ENCODE measurements around the gene PPM1J.
A peak's percentile ranks its signal among the peaks of the same experiment; 100 is the strongest.
"Not testable (repeated sequence)": the region's sequence is repeated elsewhere in the genome, so short reads cannot be mapped to it uniquely, and the experiment has no call there.

PPM1J gene

DNA sequence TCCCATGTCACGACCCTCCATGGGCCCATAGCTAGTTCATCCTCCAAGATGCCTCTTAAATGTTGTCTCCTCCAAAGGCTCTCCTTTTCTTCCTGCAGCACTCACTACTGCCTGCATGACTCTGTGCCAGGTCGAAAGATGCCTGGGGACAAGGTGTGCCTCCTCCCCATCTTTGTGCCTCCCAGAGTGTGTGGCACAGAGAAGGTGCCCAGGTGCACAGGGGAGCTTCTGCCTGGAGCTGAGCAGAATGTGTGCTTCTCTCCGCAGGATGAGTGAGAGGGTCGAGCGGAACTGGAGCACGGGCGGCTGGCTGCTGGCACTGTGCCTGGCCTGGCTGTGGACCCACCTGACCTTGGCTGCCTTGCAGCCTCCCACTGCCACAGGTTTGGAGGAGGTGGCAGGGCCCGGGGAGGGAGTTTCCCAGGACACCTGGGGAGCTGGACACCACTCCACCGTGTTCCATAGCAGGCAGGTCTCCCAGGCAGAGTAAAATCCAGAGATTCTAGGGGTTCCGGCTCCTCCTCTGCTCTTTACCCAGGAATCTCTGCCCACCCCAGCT lies 6.9 kb upstream of the PPM1J start:
- peak in 1 of 2 experiments; percentile 8 for DNase-seq

DNA sequence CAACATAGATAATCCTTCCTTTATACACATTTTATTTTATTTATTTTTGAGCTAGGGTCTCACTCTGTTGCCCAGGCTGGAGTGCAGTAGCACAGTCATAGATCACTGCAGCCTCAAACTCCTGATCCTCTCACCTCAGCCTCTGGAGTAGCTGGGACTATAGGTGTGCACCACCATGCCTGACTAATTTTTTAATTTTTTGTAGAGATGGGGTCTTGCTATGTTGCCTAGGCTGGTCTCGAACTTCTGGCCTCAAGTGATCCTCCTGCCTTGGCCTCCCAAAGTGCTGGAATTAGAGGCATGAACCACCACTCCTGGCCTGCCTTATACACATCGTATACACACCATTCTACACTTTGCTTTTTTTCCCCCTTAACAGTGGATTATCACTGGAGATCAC lies 6.2 kb upstream of the PPM1J start:
- not testable (repeated sequence) for DNase-seq

DNA sequence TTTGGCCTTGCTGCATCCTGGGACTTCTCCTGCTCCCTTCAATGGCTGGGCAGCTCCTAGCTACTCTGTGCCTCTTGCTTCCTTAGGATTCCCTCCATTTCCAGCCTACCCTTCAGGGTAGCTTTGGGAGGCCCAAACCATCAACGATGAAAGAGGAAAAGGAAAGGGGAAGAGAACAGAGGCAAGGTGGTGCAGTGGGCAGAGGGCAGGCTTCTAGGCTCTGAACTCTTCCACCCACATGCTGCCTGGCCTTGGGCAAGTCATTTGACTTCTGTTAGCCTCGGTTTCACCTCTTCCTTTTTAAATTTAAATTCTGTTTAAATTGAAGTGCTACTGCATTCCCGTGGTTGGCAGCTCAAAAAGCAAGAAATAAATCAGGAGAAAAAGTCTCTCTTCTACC lies 5.7 kb upstream of the PPM1J start:
- DNase-seq, result no peak

DNA sequence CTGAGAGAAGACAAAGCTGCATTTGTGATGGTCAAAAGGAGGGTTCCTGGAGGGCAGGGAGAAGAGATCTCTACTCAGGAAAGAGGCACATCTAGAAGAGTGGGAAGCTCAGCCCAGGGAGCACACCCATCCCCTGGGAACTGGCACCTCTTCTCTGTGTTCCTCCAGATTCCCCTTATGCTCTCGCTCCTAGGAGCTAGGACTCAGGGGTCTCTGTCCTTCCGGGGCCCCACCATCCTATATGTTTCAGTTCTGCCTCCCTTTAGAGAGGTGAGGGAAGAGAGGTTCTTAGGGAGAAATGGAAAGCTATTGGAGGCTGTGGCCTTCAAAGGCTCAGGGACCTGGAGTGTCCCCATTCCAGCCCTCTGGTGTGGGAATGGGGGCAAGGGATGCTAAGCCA lies 4.6 kb upstream of the PPM1J start:
- DNase-seq, result no peak

DNA sequence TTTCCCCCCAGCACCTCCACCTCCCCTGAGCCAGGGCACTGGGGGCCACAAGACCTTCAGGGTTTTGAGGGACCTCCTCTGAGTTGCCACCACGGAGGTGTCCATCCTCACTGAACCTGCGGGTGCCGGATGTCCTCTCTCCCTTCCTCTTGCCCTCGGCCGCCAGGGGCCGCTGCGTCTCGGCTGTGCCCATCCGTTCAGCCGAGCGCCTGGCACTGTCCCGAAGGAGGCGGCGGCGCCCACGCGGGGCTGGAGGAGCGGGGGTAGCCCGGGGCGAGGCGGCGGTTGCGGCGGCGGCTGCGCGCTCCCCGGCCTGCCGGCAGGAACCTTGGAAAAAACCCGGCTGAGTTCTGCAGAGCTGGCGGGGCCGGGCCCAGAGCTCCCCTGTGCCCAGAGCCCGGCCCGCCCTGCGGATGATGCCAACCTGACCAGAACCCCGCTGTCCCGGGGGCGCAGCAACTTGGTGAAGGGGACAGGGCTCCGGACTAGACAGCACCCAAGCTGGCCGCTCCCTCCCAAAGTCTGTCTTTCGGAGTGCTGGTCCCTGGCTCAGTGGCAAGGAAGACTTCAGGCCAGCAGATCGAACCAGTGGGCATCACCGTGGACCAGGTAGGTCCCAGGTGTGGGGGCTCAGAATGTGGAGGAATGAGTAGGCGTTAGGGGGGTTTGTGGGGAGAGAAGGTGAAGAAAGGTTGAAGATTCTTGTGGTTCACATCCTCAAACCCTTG lies 3.7 kb upstream of the PPM1J start:
- peak; percentile 8 to 61 for DNase-seq

DNA sequence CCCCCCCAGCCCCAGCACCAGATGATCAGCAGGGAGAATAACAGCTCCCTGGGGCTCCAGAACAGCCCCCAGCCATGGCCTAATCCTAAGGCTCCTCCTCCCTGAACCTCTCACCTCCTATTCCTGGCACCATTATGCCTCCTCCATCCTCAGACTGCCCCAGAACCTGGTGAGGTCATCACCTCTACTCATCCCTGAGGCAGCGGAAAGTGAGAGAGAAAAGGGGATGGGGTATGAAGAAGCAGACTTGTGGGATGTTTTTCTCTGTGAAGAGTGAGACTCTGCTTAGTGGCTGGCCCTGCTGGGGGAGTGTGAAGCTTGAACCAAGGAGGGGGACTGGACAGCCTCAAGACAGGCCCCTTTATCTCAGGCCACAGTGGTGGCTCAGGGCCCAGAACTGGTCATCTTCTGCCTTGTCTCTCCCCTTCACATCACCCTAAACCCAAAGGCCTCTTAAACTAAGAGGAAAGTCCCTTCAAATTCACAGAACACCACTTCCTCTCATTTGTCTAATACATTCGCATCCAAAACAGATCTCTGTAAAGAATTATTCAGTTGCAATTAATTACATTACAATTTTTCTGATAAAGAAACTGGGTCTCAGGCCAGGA lies 2.2 kb upstream of the PPM1J start:
- no peak for DNase-seq

DNA sequence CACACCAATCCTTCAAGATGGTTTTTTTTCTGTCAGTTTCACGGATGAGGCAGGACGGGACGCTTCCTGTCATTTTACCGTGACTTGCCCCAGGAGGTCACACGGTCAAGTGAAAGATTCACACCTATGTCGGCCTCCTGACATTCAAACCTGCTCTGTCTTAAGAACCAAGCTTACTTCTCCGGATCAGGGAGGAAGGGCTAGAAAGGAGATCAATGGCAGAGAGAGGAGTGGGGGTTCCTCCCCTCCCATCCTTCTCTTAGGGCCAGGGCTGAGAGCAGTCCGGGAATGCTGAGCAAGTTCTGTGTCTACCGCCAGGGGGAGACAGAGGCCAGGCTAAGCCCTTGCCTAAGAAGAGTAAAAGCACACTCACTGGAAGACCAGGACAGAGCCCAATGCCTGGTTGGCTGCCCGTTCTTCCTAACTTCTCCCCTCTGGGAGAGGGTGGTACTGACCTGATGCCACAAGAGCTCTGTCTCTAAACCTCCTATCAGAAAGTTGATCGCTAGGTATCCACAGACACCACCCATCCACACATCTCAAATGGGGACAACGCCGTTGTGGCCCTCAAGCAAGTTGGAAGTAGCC lies 1.1 kb upstream of the PPM1J start:
- peak; percentile 75 to 79 for DNase-seq

DNA sequence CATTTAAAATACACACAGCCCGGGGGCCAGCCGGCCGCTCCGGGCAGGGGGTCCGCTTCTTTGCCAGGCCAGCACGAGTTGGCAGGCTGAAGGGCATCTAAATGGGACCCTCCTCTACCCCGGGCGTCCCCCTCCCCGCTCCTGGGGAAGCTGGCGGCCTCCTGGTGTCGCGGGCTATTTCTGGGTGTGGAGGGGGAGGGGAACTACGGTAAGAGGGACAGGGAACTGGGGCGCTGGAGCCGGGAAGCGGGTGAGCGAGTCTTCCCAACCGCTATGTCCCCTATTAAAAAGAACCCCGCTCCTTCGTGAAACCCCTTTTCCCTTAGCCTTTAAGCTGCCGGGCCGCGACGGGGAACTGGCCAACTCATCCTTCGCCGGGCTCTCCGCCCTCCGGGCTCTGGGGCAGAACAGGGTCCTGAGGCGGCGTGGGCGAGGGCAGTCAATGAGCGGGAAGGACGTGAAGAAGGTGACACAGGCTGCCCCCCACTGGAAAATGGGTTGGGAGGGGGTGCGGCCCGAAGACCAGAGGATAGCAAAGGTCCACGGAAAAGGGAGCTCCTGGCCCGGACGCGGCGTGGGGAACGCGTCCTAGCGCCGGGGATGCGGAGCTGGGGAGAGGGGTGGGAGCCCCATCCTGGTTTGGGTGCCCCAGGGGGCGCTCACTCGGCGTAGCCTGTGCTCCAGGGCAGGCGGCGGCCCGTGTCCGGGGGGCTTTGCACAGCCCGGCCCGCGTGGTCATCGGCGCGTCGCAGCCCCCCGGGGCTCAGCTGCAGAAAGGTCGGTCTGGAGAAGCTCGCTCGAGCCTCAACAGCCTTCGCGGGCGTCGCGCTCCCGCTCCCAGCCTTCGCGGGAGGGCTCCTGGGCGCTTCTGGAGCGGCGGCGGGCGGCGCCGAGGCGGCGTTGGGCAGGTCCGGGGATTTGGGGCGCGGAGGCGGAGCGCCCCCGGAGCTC lies 544 bp downstream of the PPM1J start:
- DNase-seq, result no peak

DNA sequence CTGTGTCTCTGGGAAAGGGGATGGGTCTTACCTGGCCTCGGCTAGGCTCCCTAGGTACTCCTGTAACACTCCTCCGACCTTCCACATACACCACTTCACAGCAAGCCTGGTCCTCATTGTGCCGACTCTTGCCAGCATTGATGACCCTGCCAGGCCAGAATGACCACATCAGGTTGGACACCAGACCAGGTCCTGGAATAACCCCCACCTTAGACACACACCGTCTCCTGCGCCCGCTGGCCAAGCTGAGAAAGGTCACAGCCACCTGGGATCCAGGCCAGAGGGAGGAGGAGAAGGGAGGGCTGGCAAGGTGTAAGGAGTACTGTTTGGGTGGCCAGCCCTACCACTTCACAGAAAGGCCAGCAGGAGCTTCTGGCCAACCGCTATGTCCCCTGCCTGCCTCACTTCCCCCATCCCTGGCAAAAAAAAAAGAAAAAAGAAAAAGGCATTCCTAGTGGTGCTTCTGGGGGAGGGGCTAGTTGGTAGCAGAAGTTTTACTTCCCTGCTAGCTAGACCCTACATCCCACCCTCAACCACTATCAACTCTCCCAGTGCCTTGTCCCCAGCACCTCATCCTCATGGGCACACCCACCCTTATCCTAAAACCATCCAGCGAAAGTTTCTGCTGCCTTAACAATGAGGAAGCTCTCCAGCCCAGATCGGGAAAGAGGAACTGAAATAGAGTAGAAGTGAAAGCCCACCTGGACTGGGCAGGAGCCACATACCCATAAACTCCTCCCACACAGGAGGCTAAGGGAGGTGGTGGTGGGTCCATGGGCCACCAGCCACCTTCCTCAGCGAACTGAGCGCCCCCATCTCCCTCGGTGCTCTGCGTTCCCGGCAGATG lies 1.4 kb downstream of the PPM1J start:
- DNase-seq, result no peak

DNA sequence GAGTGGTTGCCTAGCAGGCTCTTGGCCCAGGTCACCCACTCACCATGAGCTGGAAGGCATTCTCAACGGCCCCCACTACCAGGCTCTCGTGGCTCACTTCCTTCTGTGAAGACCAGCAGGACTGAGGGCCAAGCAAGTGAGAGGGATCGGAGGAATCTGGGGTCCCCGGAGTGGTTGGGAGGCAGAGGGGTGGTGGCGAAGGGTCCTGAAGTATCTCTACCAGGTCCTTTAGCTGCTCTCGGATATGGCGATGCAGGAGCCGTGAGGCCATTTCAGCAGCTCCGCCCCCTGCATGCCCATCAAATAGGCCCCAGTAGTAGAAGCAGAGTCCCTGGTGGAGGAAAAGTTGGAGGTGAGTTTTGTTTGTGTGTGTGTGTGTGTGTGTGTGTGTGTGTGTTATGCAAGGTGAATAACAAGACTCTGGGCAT lies 2.4 kb downstream of the PPM1J start:
- DNase-seq, result no peak

DNA sequence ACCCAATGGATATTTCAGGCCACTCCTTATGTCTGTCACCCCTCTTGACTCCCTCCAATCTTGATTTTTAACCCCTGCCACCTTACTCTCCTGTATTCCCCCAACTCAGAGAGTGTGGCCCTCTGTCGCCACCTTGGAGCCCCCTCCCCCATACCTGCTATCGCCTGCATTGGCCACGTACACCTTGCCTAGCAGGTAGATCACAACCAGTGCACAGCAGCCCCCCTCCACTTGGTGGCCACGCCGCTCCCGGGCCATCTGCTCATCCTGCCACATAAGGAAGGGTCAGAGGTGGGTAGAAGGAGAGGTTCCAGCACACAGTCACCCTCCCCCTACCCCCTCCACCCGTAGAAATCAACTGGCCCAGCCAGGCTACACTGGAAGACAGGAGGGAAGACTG lies 2.9 kb downstream of the PPM1J start:
- DNase-seq, result no peak

DNA sequence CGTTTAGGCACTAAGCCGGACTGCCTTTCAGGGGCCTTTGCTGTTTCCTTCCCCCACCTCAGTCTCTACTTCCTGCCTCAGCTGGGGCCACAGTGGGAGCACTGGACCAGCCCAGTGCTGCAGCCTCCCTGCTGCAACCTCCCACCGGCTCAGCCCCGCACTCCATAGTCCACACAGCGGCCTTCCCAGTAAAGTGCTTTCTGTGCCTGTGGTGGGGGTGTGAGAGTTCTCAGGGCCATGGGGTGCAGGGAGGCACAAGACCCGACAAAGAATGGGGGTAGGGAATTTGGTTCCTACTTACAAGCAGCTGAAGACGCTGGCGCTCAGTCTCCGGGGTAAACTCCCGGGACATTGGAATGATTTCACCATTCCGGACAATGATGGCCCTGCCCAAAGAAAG lies 3.5 kb downstream of the PPM1J start:
- DNase-seq, result no peak

DNA sequence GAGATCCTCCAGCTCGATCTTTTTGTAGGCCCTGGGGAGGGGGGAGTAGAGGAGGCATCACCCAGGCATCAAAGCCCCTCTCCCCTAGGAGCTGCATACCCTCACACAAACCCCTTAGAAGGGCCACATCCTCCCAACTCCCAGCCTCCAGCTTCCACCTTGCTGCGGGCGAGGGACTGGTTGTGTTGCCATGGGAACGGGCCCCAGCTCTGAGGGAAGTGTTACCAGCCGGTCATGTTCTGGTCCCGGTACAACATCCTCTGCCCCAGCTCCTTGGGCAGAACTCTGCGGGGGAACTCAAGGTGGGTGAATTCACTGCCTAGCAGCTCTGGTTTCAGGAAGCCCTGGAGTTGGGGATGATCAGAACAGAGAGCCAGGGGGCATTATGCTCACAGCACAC lies 4.1 kb downstream of the PPM1J start:
- no peak for DNase-seq

DNA sequence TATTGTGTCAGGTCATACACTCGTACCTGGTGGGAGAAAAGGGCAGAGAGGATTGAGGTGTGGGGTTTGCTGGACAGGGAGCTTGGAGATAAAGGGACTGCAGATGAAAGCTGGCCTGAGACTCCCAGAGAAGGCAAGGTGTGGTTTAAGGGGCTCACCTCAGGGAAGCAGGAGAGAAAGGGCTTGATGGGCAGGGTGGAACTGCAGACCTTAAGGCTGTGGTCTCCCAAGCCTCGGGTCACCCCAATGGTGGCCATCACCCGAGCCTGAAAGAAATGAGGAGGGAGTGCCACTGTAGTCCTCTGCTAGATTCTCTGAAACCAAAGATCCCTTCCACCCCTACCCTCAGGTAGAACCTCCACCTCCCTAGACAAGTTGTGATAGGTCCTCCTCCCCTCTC lies 4.5 kb downstream of the PPM1J start:
- DNase-seq, result no peak

DNA sequence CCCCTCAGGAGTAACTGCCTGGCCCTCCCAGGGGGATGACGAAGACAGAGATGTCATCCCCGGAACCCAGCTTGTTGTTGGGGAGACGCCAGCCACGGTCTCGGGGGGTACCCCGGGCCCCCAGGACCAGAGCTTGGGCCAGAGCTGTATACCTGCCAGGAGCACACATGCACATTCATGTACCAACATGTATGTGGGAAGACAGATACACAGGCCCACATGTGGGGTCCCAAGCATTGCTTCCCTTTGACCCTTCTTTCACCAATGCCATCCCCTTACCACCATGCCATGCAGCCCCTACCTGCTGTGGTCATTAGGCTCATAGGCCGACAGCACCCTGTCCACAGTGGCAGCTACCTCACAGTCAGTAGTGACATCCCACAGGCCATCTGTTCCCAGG lies 5.0 kb downstream of the PPM1J start:
- DNase-seq, result no peak

DNA sequence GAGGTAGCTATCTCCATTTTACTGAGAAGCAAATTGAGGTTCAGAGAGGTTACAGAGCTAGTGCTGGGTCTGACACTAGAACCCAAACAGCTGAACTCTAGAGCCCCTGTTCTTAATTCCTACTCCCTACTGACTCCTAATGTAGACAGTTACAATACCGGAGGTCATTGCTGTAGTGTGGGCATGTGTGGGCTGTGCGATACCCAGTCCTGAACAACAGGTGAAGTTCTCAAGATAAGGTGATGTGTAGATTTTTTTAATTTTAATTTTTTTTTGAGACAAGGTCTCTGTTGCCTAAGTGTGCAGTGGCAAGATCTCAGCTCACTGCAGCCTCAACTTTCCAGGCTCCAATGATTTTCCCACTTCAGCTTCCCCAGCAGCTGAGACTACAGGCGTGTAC lies 6.6 kb downstream of the PPM1J start:
- no peak for DNase-seq

DNA sequence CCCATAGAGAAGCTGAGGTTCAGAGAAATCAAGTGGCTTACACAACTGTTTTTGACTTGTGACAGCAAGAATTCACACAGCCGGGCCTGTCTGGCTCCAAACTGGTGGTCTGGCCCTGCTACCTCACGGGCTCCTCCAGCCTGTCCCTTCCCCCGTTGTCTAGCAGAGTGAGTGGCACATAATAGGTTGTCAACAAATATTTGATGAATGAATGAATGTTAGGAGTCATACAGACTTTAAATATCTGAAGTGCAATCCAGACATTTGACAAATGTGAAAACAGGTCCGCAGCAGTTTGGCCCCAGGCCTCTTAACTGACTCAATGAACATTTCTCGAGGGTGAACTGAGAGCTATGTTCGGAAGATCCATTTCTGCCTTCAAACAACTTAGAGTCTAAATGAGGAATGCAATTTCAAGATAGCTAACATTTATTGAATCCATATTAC lies 7.1 kb downstream of the PPM1J start:
- DNase-seq, result no peak

DNA sequence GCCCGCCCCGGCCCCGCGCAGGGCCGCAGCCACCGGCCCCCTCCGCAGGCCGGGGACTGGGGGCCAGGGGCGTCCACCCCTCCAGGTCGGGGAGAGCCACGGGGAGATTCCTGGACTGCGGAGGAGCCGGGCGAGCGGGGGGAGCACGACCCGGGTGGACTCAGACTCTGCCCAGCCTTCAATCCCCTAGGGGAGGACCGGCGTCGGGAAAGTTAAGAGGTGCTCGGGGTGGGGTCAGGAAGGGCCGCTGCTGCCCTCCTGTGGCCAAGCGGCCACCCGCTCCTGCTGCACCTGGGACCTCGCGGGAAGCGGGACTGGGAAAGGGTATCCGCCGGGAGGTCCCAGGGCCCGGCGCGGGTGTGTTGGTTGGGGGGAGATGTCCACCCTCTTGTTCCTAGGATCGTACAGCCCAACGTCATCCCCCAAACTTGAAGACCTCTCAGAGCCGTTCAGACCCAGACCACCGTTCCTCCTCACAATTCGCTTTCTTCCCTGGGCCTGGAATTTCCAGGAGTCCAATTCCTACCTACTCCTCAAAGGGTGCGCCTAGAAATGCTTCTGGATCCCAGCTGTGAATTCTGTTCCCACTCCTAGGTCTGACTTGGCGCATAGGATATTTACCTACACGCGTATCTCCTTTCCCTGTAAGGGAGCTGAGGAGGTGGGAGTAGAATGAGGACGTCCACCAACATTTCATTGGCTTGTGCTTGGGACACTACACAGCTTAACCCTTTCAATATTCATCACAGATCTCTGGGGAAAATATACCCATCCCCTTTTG lies 7.7 kb downstream of the PPM1J start:
- peak; percentile 78 to 85 for DNase-seq

DNA sequence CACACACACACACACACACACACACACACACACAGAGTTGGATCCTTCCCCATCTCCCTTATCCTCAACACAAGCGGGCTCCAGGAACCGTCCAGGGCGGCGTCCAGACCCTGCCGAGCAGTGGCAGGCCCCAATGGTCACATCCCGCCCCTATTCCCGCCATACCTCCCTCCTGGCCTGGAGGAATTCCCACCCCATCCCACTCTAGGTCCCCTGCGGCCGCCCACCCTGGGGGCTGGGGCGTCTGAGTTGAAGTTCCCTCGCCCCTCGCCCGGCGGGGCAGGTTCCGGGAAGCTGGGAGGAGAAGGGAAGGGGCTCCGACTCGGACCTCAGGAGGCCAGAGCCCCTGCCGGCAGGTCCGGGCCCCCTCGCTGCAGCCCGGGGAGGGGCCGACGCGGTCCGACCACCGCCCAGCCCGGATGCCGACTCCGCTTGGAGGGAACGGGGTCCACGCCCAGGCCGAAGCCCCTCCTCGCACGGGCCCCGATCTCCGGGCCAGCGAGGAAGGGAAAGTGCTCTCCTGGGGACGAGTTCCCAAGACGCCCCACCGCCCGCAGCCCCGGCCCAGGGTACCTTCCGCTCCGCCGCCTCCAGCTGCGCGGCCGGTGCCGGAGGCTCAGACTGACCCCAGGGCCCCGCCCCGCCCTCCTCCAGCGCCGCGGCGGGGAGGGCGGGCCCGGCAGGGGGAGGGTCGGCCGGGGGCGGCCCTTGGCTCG lies 8.5 kb downstream of the PPM1J start, which contains the start of gene RHOC:
TSS of gene RHOC (minus strand) at position 623 of the 716 bp plus-strand sequence. CDS start 3,328 bp downstream, outside the sequence.
- peak; percentile 44 to 62 for DNase-seq

DNA sequence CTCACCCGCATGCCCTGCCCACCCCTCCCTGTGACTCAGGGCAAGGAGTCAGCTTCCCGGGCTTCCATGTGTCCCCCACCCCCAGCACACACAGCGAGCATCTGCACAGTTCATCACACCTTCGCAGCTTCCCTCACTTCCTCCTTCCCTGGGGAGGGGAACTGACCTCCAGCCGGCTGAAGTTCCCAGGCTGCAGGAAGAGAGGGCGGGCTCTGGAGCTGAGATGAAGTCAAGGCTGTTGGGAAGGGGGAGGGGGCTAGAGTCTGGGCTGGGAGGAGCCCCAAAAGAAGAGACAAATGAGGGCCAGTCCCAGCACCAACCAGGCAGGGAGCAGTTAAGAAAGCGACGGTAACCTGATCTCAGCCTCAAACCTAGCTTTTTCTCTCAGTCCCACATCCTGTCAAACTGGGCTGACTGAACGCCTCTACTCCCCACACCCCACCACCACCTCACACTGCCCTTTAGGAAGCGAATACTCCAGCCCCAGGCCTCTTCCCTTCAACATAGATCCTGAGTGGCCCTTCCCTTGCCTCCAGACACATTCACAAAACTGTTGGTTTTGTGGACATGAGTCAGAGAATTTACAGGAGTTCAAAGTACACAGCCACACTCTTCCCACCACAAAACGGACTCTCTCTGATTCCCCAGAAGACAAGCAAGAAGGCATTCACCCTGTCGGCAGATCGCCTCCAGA lies 10.1 kb downstream of the PPM1J start:
- DNase-seq, result peak; percentile 13 to 57
